ENCODE data around the gene BCKDHB. TPM values are rescaled to one million over a fixed set of nuclear protein-coding genes. Genes with fewer than 3 reads are reported as not detected.

The BCKDHB gene
- total RNA-seq, 1 experiment from 2014 or later = 17.7 TPM

DNA sequence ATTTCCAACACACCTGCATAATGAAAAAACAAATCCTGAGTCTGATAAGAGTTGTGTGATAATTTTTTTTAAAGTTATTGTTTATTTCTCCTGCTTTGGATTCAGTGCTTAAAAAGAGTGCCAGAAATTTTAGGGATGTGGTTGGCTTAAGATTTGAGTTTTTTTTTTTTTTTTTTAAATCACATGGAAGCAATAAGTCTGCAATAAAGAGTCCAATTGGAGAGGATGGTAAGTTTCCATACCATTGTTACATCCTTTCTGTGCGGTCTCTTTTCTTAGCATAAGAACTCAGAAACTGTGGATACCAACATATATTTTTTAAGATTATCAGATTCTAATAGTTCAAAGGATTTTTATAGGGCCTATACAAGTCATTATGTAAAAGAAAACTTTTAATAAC, 171.0 kb downstream of the BCKDHB start:
- intact Hi-C loops (cut with micrococcal nuclease) = no loop called here
- H3K9me3 Mint-ChIP-seq (ENCODE audit: unreplicated experiment) = no peaks in the 10 kb centered on the region
- TF ChIP-seq, protein P1, sequence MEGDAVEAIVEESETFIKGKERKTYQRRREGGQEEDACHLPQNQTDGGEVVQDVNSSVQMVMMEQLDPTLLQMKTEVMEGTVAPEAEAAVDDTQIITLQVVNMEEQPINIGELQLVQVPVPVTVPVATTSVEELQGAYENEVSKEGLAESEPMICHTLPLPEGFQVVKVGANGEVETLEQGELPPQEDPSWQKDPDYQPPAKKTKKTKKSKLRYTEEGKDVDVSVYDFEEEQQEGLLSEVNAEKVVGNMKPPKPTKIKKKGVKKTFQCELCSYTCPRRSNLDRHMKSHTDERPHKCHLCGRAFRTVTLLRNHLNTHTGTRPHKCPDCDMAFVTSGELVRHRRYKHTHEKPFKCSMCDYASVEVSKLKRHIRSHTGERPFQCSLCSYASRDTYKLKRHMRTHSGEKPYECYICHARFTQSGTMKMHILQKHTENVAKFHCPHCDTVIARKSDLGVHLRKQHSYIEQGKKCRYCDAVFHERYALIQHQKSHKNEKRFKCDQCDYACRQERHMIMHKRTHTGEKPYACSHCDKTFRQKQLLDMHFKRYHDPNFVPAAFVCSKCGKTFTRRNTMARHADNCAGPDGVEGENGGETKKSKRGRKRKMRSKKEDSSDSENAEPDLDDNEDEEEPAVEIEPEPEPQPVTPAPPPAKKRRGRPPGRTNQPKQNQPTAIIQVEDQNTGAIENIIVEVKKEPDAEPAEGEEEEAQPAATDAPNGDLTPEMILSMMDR (IDR thresholded peaks at IDR 0.05; ENCODE audit: unreplicated experiment) = no peak
- H3K36me3 Mint-ChIP-seq (ENCODE audit: insufficient read depth, unreplicated experiment) = peaks cover 6% of the 10 kb centered on the region
- H3K4me3 Mint-ChIP-seq (ENCODE audit: unreplicated experiment) = no peak overlapping the region
- H3K27ac Mint-ChIP-seq (ENCODE audit: low read depth, unreplicated experiment) = no peak overlapping the region
- H3K4me1 Mint-ChIP-seq (ENCODE audit: insufficient read depth, unreplicated experiment) = peaks cover 11% of the 10 kb centered on the region
- POLR2A ChIA-PET = no interaction called here
- H3K27me3 Mint-ChIP-seq (ENCODE audit: insufficient read depth, unreplicated experiment) = no peaks in the 10 kb centered on the region
- BruUV-seq (replicated peaks) = no TSS peak
- DNase-seq (ENCODE audit: unreplicated experiment) = no peak
- CTCF ChIA-PET = interaction anchor here (0.7 kb wide), 1 partner anchor 16 kb away, joined by 3 read pairs; no protein-coding TSS in a partner anchor

DNA sequence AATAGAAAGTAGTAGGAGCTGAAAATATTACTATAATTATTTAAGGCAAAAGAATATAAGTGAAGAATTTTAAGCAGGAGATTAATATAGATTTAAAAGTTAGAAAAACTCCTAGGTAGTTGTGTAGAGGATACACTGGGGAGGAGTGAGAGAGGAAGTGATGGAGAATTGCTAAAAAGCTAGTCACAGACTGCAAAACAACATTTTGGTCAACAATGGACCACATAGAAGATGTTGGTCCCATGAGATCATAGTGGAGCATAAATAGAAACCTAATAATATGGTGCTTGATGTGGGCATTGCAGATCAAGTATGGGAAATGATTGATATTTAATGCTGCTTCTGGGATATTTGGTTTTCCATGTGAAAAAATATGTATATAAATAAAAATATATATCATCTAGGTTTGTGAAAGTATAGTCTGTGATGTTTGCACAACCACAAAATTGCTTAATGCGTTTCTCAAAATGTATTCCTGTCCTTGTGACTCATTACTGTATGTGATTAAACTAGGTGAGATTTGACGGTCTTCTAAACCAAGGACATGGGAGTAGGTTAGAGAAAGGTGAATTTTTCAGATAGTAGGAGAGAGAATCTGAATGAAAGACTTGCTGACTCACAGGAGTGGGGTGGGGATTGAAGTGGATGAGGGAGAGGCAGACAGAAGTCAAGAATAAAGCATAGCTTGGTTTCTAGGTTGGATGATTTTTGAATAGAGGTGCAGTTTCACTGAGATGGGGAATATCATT, 174.0 kb downstream of the BCKDHB start:
- Mint-ChIP-seq H3K4me3 (ENCODE audit: unreplicated experiment) (no peak overlapping the region), H3K27ac (ENCODE audit: low read depth, unreplicated experiment) (peak overlapping the region; percentile 8), H3K4me1 (ENCODE audit: insufficient read depth, unreplicated experiment) (peaks cover 16% of the 10 kb centered on the region), H3K27me3 (ENCODE audit: insufficient read depth, unreplicated experiment) (no peaks in the 10 kb centered on the region), H3K36me3 (ENCODE audit: insufficient read depth, unreplicated experiment) (peaks cover under 1% of the 10 kb centered on the region), H3K9me3 (ENCODE audit: unreplicated experiment) (no peaks in the 10 kb centered on the region)
- DNase-seq (ENCODE audit: unreplicated experiment) = peak; percentile 76
- ChIA-PET CTCF (interaction anchor here (0.6 to 1.0 kb wide), 3 partner anchors 9 to 121 kb away, joined by 3 read pairs; no protein-coding TSS in a partner anchor), POLR2A (interaction anchor here (0.7 kb wide), 1 partner anchor 39 kb away, joined by 3 read pairs; no protein-coding TSS in a partner anchor)
- intact Hi-C loops (cut with micrococcal nuclease) = no loop called here
- TF ChIP-seq, protein P1 (IDR thresholded peaks at IDR 0.05; ENCODE audit: unreplicated experiment) = no peak
- BruUV-seq (replicated peaks) = no TSS peak

DNA sequence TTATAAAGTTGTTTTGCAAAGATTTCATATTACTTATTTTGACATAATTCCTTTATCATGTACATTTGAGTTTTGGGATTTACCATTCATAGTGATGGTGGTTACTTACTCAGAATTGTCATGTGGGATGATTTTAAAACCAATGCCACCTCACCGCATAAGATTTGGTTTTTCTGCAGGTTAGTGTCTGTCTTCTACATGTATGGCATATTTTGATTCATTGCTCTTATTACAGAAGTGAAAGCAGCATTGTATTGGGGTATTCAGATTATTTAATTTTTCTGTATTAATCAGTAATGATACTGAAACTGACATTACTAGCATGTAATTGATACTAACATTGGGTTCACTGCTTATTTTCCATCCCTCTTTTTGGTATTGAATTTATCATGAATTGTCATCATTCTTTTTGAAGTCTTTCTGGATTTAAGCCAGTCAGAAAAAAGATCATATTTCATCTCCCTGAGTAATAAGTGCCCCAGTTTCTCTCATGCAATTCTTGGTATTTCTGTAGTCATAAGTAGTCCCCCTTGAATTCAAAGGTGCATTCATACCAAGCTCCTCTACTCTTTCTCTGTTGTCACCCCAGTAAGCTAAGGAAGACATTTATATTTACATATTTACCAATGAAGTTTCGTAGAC, 176.6 kb downstream of the BCKDHB start:
- TF ChIP-seq, protein P1 (IDR thresholded peaks at IDR 0.05; ENCODE audit: unreplicated experiment) = no peak
- peak; percentile 14 for DNase-seq (ENCODE audit: unreplicated experiment)
- Mint-ChIP-seq H3K27ac (ENCODE audit: low read depth, unreplicated experiment) (no peak overlapping the region), H3K27me3 (ENCODE audit: insufficient read depth, unreplicated experiment) (no peaks in the 10 kb centered on the region), H3K4me1 (ENCODE audit: insufficient read depth, unreplicated experiment) (peaks cover 16% of the 10 kb centered on the region), H3K4me3 (ENCODE audit: unreplicated experiment) (no peak overlapping the region), H3K9me3 (ENCODE audit: unreplicated experiment) (no peaks in the 10 kb centered on the region), H3K36me3 (ENCODE audit: insufficient read depth, unreplicated experiment) (no peaks in the 10 kb centered on the region)
- BruUV-seq (replicated peaks) = no TSS peak
- intact Hi-C loops (cut with micrococcal nuclease) = no loop called here
- ChIA-PET POLR2A (no interaction called here), CTCF (no interaction called here)

DNA sequence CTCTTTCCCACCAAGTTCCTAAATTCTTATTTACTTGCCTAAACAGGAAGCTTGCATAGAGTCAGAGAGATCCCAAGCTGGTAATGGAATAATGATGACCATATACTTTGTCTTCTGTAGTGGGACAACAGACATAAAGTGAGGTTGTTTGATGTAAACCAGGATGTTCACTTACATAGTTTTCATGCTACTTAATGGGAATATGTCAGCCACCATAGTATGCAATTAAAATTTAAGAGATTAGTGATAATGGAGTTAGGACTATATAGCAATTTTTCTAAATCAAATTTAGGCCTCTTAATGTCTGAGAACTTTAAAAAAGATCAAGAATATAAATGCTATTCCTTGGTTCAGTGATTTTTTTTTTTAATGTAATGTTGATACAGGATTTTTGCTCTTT, 180.6 kb downstream of the BCKDHB start:
- POLR2A ChIA-PET = no interaction called here
- TF ChIP-seq, protein P1 (IDR thresholded peaks at IDR 0.05; ENCODE audit: unreplicated experiment) = no peak
- BruUV-seq (replicated peaks) = no TSS peak

More for the DNA sequence above, 180.6 kb downstream of the BCKDHB start:
- Mint-ChIP-seq H3K9me3 (ENCODE audit: unreplicated experiment) (no peaks in the 10 kb centered on the region), H3K27ac (ENCODE audit: low read depth, unreplicated experiment) (no peak overlapping the region), H3K4me3 (ENCODE audit: unreplicated experiment) (no peak overlapping the region), H3K4me1 (ENCODE audit: insufficient read depth, unreplicated experiment) (peaks cover 6% of the 10 kb centered on the region), H3K36me3 (ENCODE audit: insufficient read depth, unreplicated experiment) (no peaks in the 10 kb centered on the region), H3K27me3 (ENCODE audit: insufficient read depth, unreplicated experiment) (no peaks in the 10 kb centered on the region)
- no peak for DNase-seq (ENCODE audit: unreplicated experiment)
- intact Hi-C loops (cut with micrococcal nuclease) = no loop called here
- CTCF ChIA-PET = no interaction called here
